Measurements from ENCODE around the gene CTSD.

The CTSD gene

GRCh38 chr11:1729692-1730011 is 34.1 kb downstream of the CTSD start:
- no peak for DNase-seq (ENCODE audit: low read depth, low spot score)

- DNase-seq (ENCODE audit: low read depth, low spot score): no peak
These were observed 34.6 kb downstream of the CTSD start for GRCh38 chr11:1728931-1729691.

GRCh38 chr11:1728301-1728700 is 35.4 kb downstream of the CTSD start:
- no peak for DNase-seq (ENCODE audit: low read depth, low spot score)

GRCh38 chr11:1727861-1728260 is 35.9 kb downstream of the CTSD start:
- no peak for DNase-seq (ENCODE audit: low read depth, low spot score)

- no peak for DNase-seq (ENCODE audit: low read depth, low spot score)
These were observed 36.5 kb downstream of the CTSD start for GRCh38 chr11:1727096-1727690.

GRCh38 chr11:1719781-1720180 is 43.9 kb downstream of the CTSD start:
- DNase-seq (ENCODE audit: low read depth, low spot score): no peak

GRCh38 chr11:1718326-1718725 is 45.4 kb downstream of the CTSD start:
- no peak for DNase-seq (ENCODE audit: low read depth, low spot score)

GRCh38 chr11:1717745-1718144 is 46.0 kb downstream of the CTSD start:
- no peak for DNase-seq (ENCODE audit: low read depth, low spot score)

GRCh38 chr11:1714908-1715885 is 48.5 kb downstream of the CTSD start:
- no peak for DNase-seq (ENCODE audit: low read depth, low spot score)

GRCh38 chr11:1708716-1709115 is 55.0 kb downstream of the CTSD start:
- no peak for DNase-seq (ENCODE audit: low read depth, low spot score)

- no peak for DNase-seq (ENCODE audit: low read depth, low spot score)
These were observed 56.0 kb downstream of the CTSD start for GRCh38 chr11:1707751-1708150.

GRCh38 chr11:1706634-1707400 is 56.9 kb downstream of the CTSD start:
- no peak for DNase-seq (ENCODE audit: low read depth, low spot score)

- no peak for DNase-seq (ENCODE audit: low read depth, low spot score)
These were observed 58.3 kb downstream of the CTSD start for GRCh38 chr11:1705126-1706052.

- no peak for DNase-seq (ENCODE audit: low read depth, low spot score)
These were observed 60.6 kb downstream of the CTSD start for GRCh38 chr11:1703146-1703545.

All from iPS DF 19.7 (cell line).